Panc1 (cell line): ENCODE results near the gene KCNMA1. TPM values are rescaled to one million over a fixed set of nuclear protein-coding genes. Genes with fewer than 3 reads are reported as not detected.

Experiments used
- ATAC-seq: fragments of 200-7000 bp; cut with Tn5 transposase; 2 replicates; pipeline ENCODE4 v1.9.1; 2020; ENCODE audit warnings: mild to moderate bottlenecking, moderate library complexity
- BruUV-seq: library from RNA; stranded (reverse); fragments of 400-500 nt; replicated peaks from 2 replicates; lab custom pipeline; 2021; lab: Mats Ljungman, UMichigan
- CTCF ChIA-PET: fragments of 300-600 bp; sonication (Branson Sonifier 250); formaldehyde crosslinking; loops from one replicate; lab custom pipeline; 2022; ENCODE audit warnings: antibody characterized with exemption; lab: Charles Lee
- POLR2A ChIA-PET: fragments of 300-600 bp; sonication (Branson Sonifier 250); formaldehyde crosslinking; loops from one replicate; lab custom pipeline; 2022; ENCODE audit warnings: antibody characterized with exemption; lab: Charles Lee
- DNase-seq: peaks from one replicate; pipeline ENCODE4 v3.0.0-alpha.2; 2010; ENCODE audit warnings: low read depth, low spot score
- H3K27ac ChIP-seq: 2 replicates; pipeline ENCODE4 v1.5.1; 2011; ENCODE audit warnings: mild to moderate bottlenecking, low read length, inconsistent platforms
- H3K27me3 ChIP-seq: fragments of 200-500 bp; sonication (Bioruptor generic); 2 replicates; pipeline ENCODE4 v1.6.0; 2014; ENCODE audit warnings: low read length, inconsistent platforms; ENCODE audit not compliant: control insufficient read depth, insufficient read depth
- H3K36me3 ChIP-seq: fragments of 200-500 bp; sonication (Bioruptor generic); 2 replicates; pipeline ENCODE4 v1.5.1; 2014; ENCODE audit warnings: inconsistent platforms, mild to moderate bottlenecking, low read length, moderate library complexity; ENCODE audit not compliant: control insufficient read depth, insufficient read depth
- H3K4me1 ChIP-seq: 2 replicates; pipeline ENCODE4 v1.5.1; 2011; ENCODE audit warnings: inconsistent platforms, mild to moderate bottlenecking, low read length, moderate library complexity; ENCODE audit not compliant: control insufficient read depth, insufficient read depth
- H3K4me3 ChIP-seq, 2 experiments: 2 replicates each; pipeline ENCODE4 v1.5.1; 2011 to 2012; ENCODE audit warnings: low read depth in 2 of 2, low read length in 2 of 2, mild to moderate bottlenecking in 2 of 2, inconsistent platforms in 1 of 2, moderate library complexity in 1 of 2
- H3K9me3 ChIP-seq: fragments of 200-500 bp; sonication (Bioruptor generic); 2 replicates; pipeline ENCODE4 v1.5.1; 2014; ENCODE audit warnings: low read depth, mild to moderate bottlenecking, inconsistent platforms, low read length, moderate library complexity; ENCODE audit not compliant: control insufficient read depth, insufficient read depth
- CTCF ChIP-seq: fragments of 450-650 bp; IDR thresholded peaks from 2 replicates; pipeline ENCODE4 v1.5.1; 2017; ENCODE audit warnings: mild to moderate bottlenecking
- POLR2AphosphoS5 ChIP-seq: IDR thresholded peaks from 2 replicates; pipeline ENCODE4 v1.6.1; 2012; ENCODE audit warnings: mild to moderate bottlenecking, low read depth, low read length, moderate library complexity
- REST ChIP-seq, 2 experiments: IDR thresholded peaks; 2 replicates each; pipeline ENCODE4 v1.6.1; 2011 to 2012; ENCODE audit warnings: low read depth in 2 of 2, control low read depth in 1 of 2, low read length in 1 of 2, mild to moderate bottlenecking in 1 of 2, moderate library complexity in 1 of 2; ENCODE audit not compliant: insufficient read depth in 1 of 2
- SIN3A ChIP-seq: IDR thresholded peaks from 2 replicates; pipeline ENCODE4 v1.6.1; 2012; ENCODE audit warnings: low read depth, mild to moderate bottlenecking, low read length, moderate library complexity, borderline replicate concordance; ENCODE audit not compliant: insufficient read depth
- TCF7L2 ChIP-seq: IDR thresholded peaks from 2 replicates; pipeline ENCODE4 v1.6.1; 2011; ENCODE audit warnings: mild to moderate bottlenecking, low read depth, low read length, inconsistent platforms
- in situ Hi-C: cut with HindIII; loops from 2 replicates; pipeline ENCODE4 v1.10.0; 2016; ENCODE audit warnings: low sequenced_read_pairs, low pct_unique_long_range_greater_than_20kb
- intact Hi-C: fragments of 100-400 bp; cut with micrococcal nuclease; formaldehyde crosslinking; loops from one replicate; pipeline ENCODE4 v1.10.0; 2022; ENCODE audit not compliant: unreplicated experiment
- total RNA-seq: library from RNA; stranded (reverse); gene quantifications from one replicate; pipeline ENCODE4 v1.2.1, GENCODE V29; 2021; ENCODE audit not compliant: unreplicated experiment

KCNMA1 gene
- total RNA-seq, 1 experiment from 2014 or later: 91.9 TPM

GRCh38 chr10:77611670-77612069 is 25.9 kb downstream of the KCNMA1 start:
- no TSS peak for BruUV-seq
- ChIA-PET POLR2A (no interaction called here), CTCF (no interaction called here)
- intact Hi-C loops (no loop called here), in situ Hi-C loops (no loop called here)
- peaks cover 79% of the 10 kb centered on the region for H3K4me1 ChIP-seq
- TF ChIP-seq CTCF (no peak), SIN3A (no peak), POLR2AphosphoS5 (no peak), TCF7L2 (no peak), REST (IDR thresholded peaks at IDR 0.05; ENCODE audit: insufficient read depth in 1 of 2, low read depth in 2 of 2, low read length in 1 of 2) (no peak)
- no peak for DNase-seq
- H3K27ac ChIP-seq: peak overlapping the region; percentile 84
- no peaks in the 10 kb centered on the region for H3K27me3 ChIP-seq
- H3K36me3 ChIP-seq: no peaks in the 10 kb centered on the region
- H3K4me3 ChIP-seq: no peak overlapping the region
- ATAC-seq: no peak
- H3K9me3 ChIP-seq: no peaks in the 10 kb centered on the region

- ChIA-PET CTCF (no interaction called here), POLR2A (interaction anchor here (0.6 kb wide), 1 partner anchor 11 kb away, joined by 3 read pairs; no protein-coding TSS in a partner anchor)
- Histone ChIP-seq H3K36me3 (no peaks in the 10 kb centered on the region), H3K9me3 (no peaks in the 10 kb centered on the region), H3K27ac (peak overlapping the region; percentile 84), H3K4me3 (no peak overlapping the region), H3K4me1 (peaks cover 82% of the 10 kb centered on the region), H3K27me3 (no peaks in the 10 kb centered on the region)
- TF ChIP-seq SIN3A (no peak), POLR2AphosphoS5 (no peak), REST (IDR thresholded peaks at IDR 0.05; ENCODE audit: insufficient read depth in 1 of 2, low read depth in 2 of 2, low read length in 1 of 2) (no peak), CTCF (no peak), TCF7L2 (no peak)
- ATAC-seq (no peak), DNase-seq (no peak)
- intact Hi-C loops: no loop called here
- in situ Hi-C loops: no loop called here
- BruUV-seq: no TSS peak
Measured at GRCh38 chr10:77611221-77611620, 26.4 kb downstream of the KCNMA1 start.
